Regular cardiac myocyte (primary cell): Measurements from ENCODE around the gene TYRP1. TPM values are rescaled to one million over a fixed set of nuclear protein-coding genes. Genes with fewer than 3 reads are reported as not detected.

ENCODE experiments used
- total RNA-seq: library from RNA; depleted of rRNA; stranded (reverse); fragments of >200 nt; gene quantifications from 2 replicates; pipeline ENCODE4 v1.2.3, GENCODE V29; 2014

TYRP1 gene, protein sequence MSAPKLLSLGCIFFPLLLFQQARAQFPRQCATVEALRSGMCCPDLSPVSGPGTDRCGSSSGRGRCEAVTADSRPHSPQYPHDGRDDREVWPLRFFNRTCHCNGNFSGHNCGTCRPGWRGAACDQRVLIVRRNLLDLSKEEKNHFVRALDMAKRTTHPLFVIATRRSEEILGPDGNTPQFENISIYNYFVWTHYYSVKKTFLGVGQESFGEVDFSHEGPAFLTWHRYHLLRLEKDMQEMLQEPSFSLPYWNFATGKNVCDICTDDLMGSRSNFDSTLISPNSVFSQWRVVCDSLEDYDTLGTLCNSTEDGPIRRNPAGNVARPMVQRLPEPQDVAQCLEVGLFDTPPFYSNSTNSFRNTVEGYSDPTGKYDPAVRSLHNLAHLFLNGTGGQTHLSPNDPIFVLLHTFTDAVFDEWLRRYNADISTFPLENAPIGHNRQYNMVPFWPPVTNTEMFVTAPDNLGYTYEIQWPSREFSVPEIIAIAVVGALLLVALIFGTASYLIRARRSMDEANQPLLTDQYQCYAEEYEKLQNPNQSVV
- total RNA-seq = 1.7 TPM in 1 of 2 replicates, not detected in the other

GRCh38 chr9:12693141-12693540 is at the start of gene TYRP1:
Gene TYRP1 (plus strand): TSS chr9:12693385. CDS start chr9:12693997, 612 bp downstream.

Other genes with a start within 250 kb of the TYRP1 start
- gene LURAP1L, start 81.6 kb downstream of the TYRP1 start, total RNA-seq = 6.1 and 15.2 TPM in 2 replicates